ENCODE measurements around the gene FBXL13.
"Not testable (repeated sequence)": the region's sequence is repeated elsewhere in the genome, so short reads cannot be mapped to it uniquely, and the experiment has no call there.

FBXL13 gene

GRCh38 chr7:102982235-102982634 lies 92.4 kb downstream of the FBXL13 start:
- no peak for DNase-seq (ENCODE audit: low read depth)

GRCh38 chr7:102981451-102981850 lies 93.1 kb downstream of the FBXL13 start:
- no peak for DNase-seq (ENCODE audit: low read depth)

GRCh38 chr7:102979670-102980069 lies 94.9 kb downstream of the FBXL13 start:
- no peak for DNase-seq (ENCODE audit: low read depth)

GRCh38 chr7:102978284-102978683 lies 96.3 kb downstream of the FBXL13 start:
- peak; percentile 86 for DNase-seq (ENCODE audit: low read depth)

GRCh38 chr7:102977586-102977985 lies 97.0 kb downstream of the FBXL13 start:
- not testable (repeated sequence) for DNase-seq (ENCODE audit: low read depth)

GRCh38 chr7:102976493-102976892 lies 98.1 kb downstream of the FBXL13 start:
- DNase-seq (ENCODE audit: low read depth) = no peak

GRCh38 chr7:102975854-102976253 lies 98.7 kb downstream of the FBXL13 start:
- no peak for DNase-seq (ENCODE audit: low read depth)

GRCh38 chr7:102974366-102975236 lies 100.0 kb downstream of the FBXL13 start:
- DNase-seq (ENCODE audit: low read depth) = no peak

- DNase-seq (ENCODE audit: low read depth) = peak; percentile 52
Measured at GRCh38 chr7:102973096-102973802, 101.3 kb downstream of the FBXL13 start.

GRCh38 chr7:102967798-102968197 lies 106.8 kb downstream of the FBXL13 start:
- DNase-seq (ENCODE audit: low read depth) = peak; percentile 85

- DNase-seq (ENCODE audit: low read depth) = no peak
Measured at GRCh38 chr7:102966465-102966864, 108.1 kb downstream of the FBXL13 start.

- not testable (repeated sequence) for DNase-seq (ENCODE audit: low read depth)
Measured at GRCh38 chr7:102961993-102962392, 112.6 kb downstream of the FBXL13 start.

GRCh38 chr7:102958004-102958403 lies 116.6 kb downstream of the FBXL13 start:
- DNase-seq (ENCODE audit: low read depth) = not testable (repeated sequence)

- DNase-seq (ENCODE audit: low read depth) = not testable (repeated sequence)
Measured at GRCh38 chr7:102954359-102954758, 120.2 kb downstream of the FBXL13 start.

- no peak for DNase-seq (ENCODE audit: low read depth)
Measured at GRCh38 chr7:102953406-102953805, 121.2 kb downstream of the FBXL13 start.

- no peak for DNase-seq (ENCODE audit: low read depth)
Measured at GRCh38 chr7:102951839-102952238, 122.8 kb downstream of the FBXL13 start.

GRCh38 chr7:102944241-102944640 lies 130.4 kb downstream of the FBXL13 start:
- DNase-seq (ENCODE audit: low read depth) = peak; percentile 33

GRCh38 chr7:102943423-102944169 lies 131.0 kb downstream of the FBXL13 start:
- peak; percentile 29 for DNase-seq (ENCODE audit: low read depth)

- DNase-seq (ENCODE audit: low read depth) = no peak
Measured at GRCh38 chr7:102942868-102943267, 131.7 kb downstream of the FBXL13 start.

- DNase-seq (ENCODE audit: low read depth) = peak; percentile 29
Measured at GRCh38 chr7:102942181-102942866, 132.3 kb downstream of the FBXL13 start.

GRCh38 chr7:102938679-102939078 lies 135.9 kb downstream of the FBXL13 start:
- no peak for DNase-seq (ENCODE audit: low read depth)

Data from amniotic epithelial cell (primary cell).